Measurements from ENCODE around the gene CAPN1.

CAPN1 gene

GRCh38 chr11:65218446-65218845, 36.7 kb downstream of the CAPN1 start:
- Histone ChIP-seq H3K36me3 (replicated peaks) (no peaks in the 10 kb centered on the region), H3K27ac (no peak overlapping the region), H3K4me3 (ENCODE audit: low read depth, low read length) (no peak overlapping the region), H3K27me3 (replicated peaks) (no peaks in the 10 kb centered on the region)
- no peak for DNase-seq
- in situ Hi-C loops (cut with HindIII; ENCODE audit: low pct_ligation_motif_present, low sequenced_read_pairs) = no loop called here
- TF ChIP-seq CTCF (IDR thresholded peaks at IDR 0.05; ENCODE audit: low read depth, low read length, missing control alignments) = no peak

GRCh38 chr11:65219930-65220213, 38.1 kb downstream of the CAPN1 start:
- no peaks in the 10 kb centered on the region for H3K27me3 ChIP-seq (replicated peaks)
- H3K27ac ChIP-seq = no peak overlapping the region
- no peak for TF ChIP-seq CTCF (IDR thresholded peaks at IDR 0.05; ENCODE audit: low read depth, low read length, missing control alignments)
- H3K4me3 ChIP-seq (ENCODE audit: low read depth, low read length) = no peak overlapping the region
- H3K36me3 ChIP-seq (replicated peaks) = no peaks in the 10 kb centered on the region
- no peak for DNase-seq
- in situ Hi-C loops (cut with HindIII; ENCODE audit: low pct_ligation_motif_present, low sequenced_read_pairs) = no loop called here

DNA sequence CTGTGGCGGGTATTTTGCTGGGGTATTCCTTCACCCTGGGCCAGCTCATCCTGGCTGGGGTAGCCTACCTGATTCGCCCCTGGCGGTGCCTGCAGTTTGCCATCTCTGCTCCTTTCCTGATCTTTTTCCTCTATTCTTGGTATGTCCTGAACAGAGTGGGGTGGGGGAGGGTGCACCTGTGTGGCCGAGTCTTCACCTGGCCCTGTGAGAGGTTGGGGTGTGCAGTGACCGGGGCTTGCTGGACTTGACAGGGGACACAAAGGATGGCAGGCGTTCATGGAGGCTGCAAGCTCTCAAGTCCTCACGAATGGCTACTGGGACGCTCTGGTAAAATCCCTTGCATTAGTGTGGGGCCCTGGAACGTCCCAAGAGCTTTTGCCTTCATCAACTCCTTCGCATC, 39.3 kb downstream of the CAPN1 start:
- Histone ChIP-seq H3K27me3 (replicated peaks) (no peaks in the 10 kb centered on the region), H3K36me3 (replicated peaks) (no peaks in the 10 kb centered on the region), H3K4me3 (ENCODE audit: low read depth, low read length) (no peak overlapping the region), H3K27ac (no peak overlapping the region)
- no peak for DNase-seq
- in situ Hi-C loops (cut with HindIII; ENCODE audit: low pct_ligation_motif_present, low sequenced_read_pairs) = no loop called here
- TF ChIP-seq CTCF (IDR thresholded peaks at IDR 0.05; ENCODE audit: low read depth, low read length, missing control alignments) = no peak

GRCh38 chr11:65223011-65223410, 41.3 kb downstream of the CAPN1 start:
- Histone ChIP-seq H3K27me3 (replicated peaks) (no peaks in the 10 kb centered on the region), H3K27ac (no peak overlapping the region), H3K36me3 (replicated peaks) (no peaks in the 10 kb centered on the region), H3K4me3 (ENCODE audit: low read depth, low read length) (no peak overlapping the region)
- in situ Hi-C loops (cut with HindIII; ENCODE audit: low pct_ligation_motif_present, low sequenced_read_pairs) = no loop called here
- no peak for TF ChIP-seq CTCF (IDR thresholded peaks at IDR 0.05; ENCODE audit: low read depth, low read length, missing control alignments)
- no peak for DNase-seq

DNA sequence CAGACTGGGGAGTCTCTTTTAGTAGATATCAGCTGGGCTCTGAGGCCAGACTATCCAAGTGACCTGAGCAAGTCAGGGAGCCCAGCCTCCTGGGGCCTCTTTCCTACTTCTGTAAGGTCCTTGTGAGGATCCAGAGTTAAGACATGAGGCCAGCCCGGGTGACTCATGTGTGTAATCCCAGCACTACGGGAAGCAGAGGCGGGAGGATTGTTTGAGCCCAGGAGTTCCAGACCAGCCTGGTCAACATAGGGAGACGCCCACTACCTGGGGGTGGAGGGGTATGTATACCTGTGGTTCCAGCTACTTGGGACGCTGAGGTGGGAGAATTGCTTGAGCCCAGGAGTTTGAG, 43.2 kb downstream of the CAPN1 start:
- Histone ChIP-seq H3K4me3 (ENCODE audit: low read depth, low read length) (no peak overlapping the region), H3K27ac (no peak overlapping the region)
- DNase-seq = peak; percentile 68

More for the DNA sequence above, 43.2 kb downstream of the CAPN1 start:
- no peak for TF ChIP-seq CTCF (IDR thresholded peaks at IDR 0.05; ENCODE audit: low read depth, low read length, missing control alignments)
- in situ Hi-C loops (cut with HindIII; ENCODE audit: low pct_ligation_motif_present, low sequenced_read_pairs) = no loop called here
- no peaks in the 10 kb centered on the region for H3K27me3 ChIP-seq (replicated peaks)
- no peaks in the 10 kb centered on the region for H3K36me3 ChIP-seq (replicated peaks)
